H9 (cell line): Measurements from ENCODE around the gene MSI2. TPM values are rescaled to one million over a fixed set of nuclear protein-coding genes. Genes with fewer than 3 reads are reported as not detected.

Source experiments
- DNase-seq: peaks from one replicate; pipeline ENCODE4 v3.0.0-alpha.2; 2017
- H2AFZ ChIP-seq: one replicate; pipeline ENCODE4 v1.6.1; 2013; ENCODE audit warnings: mild to moderate bottlenecking, low read length, control low read depth, moderate library complexity
- H2AK5ac ChIP-seq: 2 replicates; pipeline ENCODE4 v1.6.1; 2013; ENCODE audit warnings: low read length, control low read depth, mixed read lengths; ENCODE audit not compliant: insufficient read length
- H2BK120ac ChIP-seq: one replicate; pipeline ENCODE4 v1.6.1; 2013; ENCODE audit warnings: low read depth, mild to moderate bottlenecking, low read length, control low read depth, inconsistent platforms; ENCODE audit not compliant: poor library complexity, severe bottlenecking
- H2BK12ac ChIP-seq: 2 replicates; pipeline ENCODE4 v1.6.1; 2013; ENCODE audit warnings: low read length, control low read depth, mixed read lengths, low read depth; ENCODE audit not compliant: insufficient read length
- H2BK15ac ChIP-seq: 2 replicates; pipeline ENCODE4 v1.6.1; 2013; ENCODE audit warnings: low read depth, low read length, control low read depth
- H2BK20ac ChIP-seq: one replicate; pipeline ENCODE4 v1.6.1; 2013; ENCODE audit warnings: low read depth, mild to moderate bottlenecking, low read length, control low read depth, inconsistent platforms; ENCODE audit not compliant: poor library complexity, severe bottlenecking
- H2BK5ac ChIP-seq: 2 replicates; pipeline ENCODE4 v1.6.1; 2013; ENCODE audit warnings: low read length, control low read depth, mixed read lengths; ENCODE audit not compliant: insufficient read length
- H3K14ac ChIP-seq: 2 replicates; pipeline ENCODE4 v1.6.1; 2013; ENCODE audit warnings: low read length, control low read depth; ENCODE audit not compliant: insufficient read depth
- H3K18ac ChIP-seq: 2 replicates; pipeline ENCODE4 v1.6.1; 2013; ENCODE audit warnings: low read depth, mild to moderate bottlenecking, mixed read lengths, low read length, control low read depth; ENCODE audit not compliant: insufficient read length
- H3K23ac ChIP-seq: 2 replicates; pipeline ENCODE4 v1.6.1; 2013; ENCODE audit warnings: low read length, control low read depth, mixed read lengths, low read depth; ENCODE audit not compliant: insufficient read length
- H3K23me2 ChIP-seq: 2 replicates; pipeline ENCODE4 v1.6.1; 2013; ENCODE audit warnings: low read depth, mild to moderate bottlenecking, mixed read lengths, low read length, control low read depth; ENCODE audit not compliant: insufficient read length, poor library complexity, severe bottlenecking
- H3K27ac ChIP-seq: 2 replicates; pipeline ENCODE4 v1.5.1; 2013; ENCODE audit warnings: low read length, control low read depth, mixed read lengths, low read depth; ENCODE audit not compliant: insufficient read length
- H3K27me3 ChIP-seq: 2 replicates; pipeline ENCODE4 v1.6.1; 2013; ENCODE audit warnings: low read length, control low read depth, inconsistent platforms; ENCODE audit not compliant: insufficient read depth
- H3K4ac ChIP-seq: 2 replicates; pipeline ENCODE4 v1.6.1; 2013; ENCODE audit warnings: low read depth, mild to moderate bottlenecking, control low read depth, inconsistent platforms, low read length, moderate library complexity
- H3K4me1 ChIP-seq: 2 replicates; pipeline ENCODE4 v1.6.1; 2013; ENCODE audit warnings: low read length, control low read depth, inconsistent platforms; ENCODE audit not compliant: insufficient read depth
- H3K4me2 ChIP-seq: 2 replicates; pipeline ENCODE4 v1.6.1; 2013; ENCODE audit warnings: low read length, control low read depth, mixed read lengths; ENCODE audit not compliant: insufficient read length, insufficient read depth
- H3K56ac ChIP-seq: 2 replicates; pipeline ENCODE4 v1.6.1; 2013; ENCODE audit warnings: low read depth, mild to moderate bottlenecking, mixed read lengths, low read length, control low read depth; ENCODE audit not compliant: insufficient read length
- H3K79me1 ChIP-seq: 2 replicates; pipeline ENCODE4 v1.6.1; 2013; ENCODE audit warnings: low read depth, mild to moderate bottlenecking, moderate library complexity, low read length, control low read depth, inconsistent platforms; ENCODE audit not compliant: insufficient read depth, poor library complexity, severe bottlenecking
- H3K79me2 ChIP-seq: 2 replicates; pipeline ENCODE4 v1.6.1; 2013; ENCODE audit warnings: low read length, control low read depth, inconsistent platforms; ENCODE audit not compliant: insufficient read depth
- H3K9ac ChIP-seq: 2 replicates; pipeline ENCODE4 v1.6.1; 2013; ENCODE audit warnings: low read length, control low read depth, mixed read lengths; ENCODE audit not compliant: insufficient read length; ENCODE audit errors: extremely low read depth
- H3K9me3 ChIP-seq: one replicate; pipeline ENCODE4 v1.6.1; 2013; ENCODE audit warnings: low read depth, low read length, inconsistent platforms; ENCODE audit not compliant: control insufficient read depth
- H3T11ph ChIP-seq: one replicate; pipeline ENCODE4 v1.6.1; 2013; ENCODE audit warnings: mild to moderate bottlenecking, low read length, control low read depth, inconsistent platforms
- H4K20me1 ChIP-seq: one replicate; pipeline ENCODE4 v1.6.1; 2013; ENCODE audit not compliant: control insufficient read depth, insufficient read length, insufficient read depth
- H4K5ac ChIP-seq: 2 replicates; pipeline ENCODE4 v1.6.1; 2013; ENCODE audit warnings: low read depth, mild to moderate bottlenecking, mixed read lengths, low read length, control low read depth; ENCODE audit not compliant: insufficient read length
- H4K8ac ChIP-seq: replicated peaks from 2 replicates; pipeline ENCODE4 v1.6.1; 2013; ENCODE audit warnings: low read length, control low read depth, mixed read lengths, low read depth; ENCODE audit not compliant: insufficient read length
- H4K91ac ChIP-seq: 2 replicates; pipeline ENCODE4 v1.6.1; 2013; ENCODE audit warnings: low read depth, mild to moderate bottlenecking, moderate library complexity, mixed read lengths, low read length, control low read depth; ENCODE audit not compliant: insufficient read length
- H3K27ac Mint-ChIP-seq, 3 experiments: 2 replicates in 2 of 3; 3 replicates in 1 of 3; pipeline ENCODE4 v1.8.0; 2020 to 2021; ENCODE audit warnings: mixed read lengths in 3 of 3, mild to moderate bottlenecking in 1 of 3, moderate library complexity in 1 of 3
- H3K27me3 Mint-ChIP-seq: 2 replicates; pipeline ENCODE4 v1.8.0; 2021; ENCODE audit warnings: low read depth, mild to moderate bottlenecking, moderate library complexity, mixed read lengths
- H3K36me3 Mint-ChIP-seq, 3 experiments: 2 replicates in 2 of 3; 3 replicates in 1 of 3; pipeline ENCODE4 v1.8.0; 2020 to 2021; ENCODE audit warnings: low read depth in 3 of 3, mixed read lengths in 3 of 3; ENCODE audit not compliant: insufficient read depth in 1 of 3
- H3K4me1 Mint-ChIP-seq, 2 experiments: 2 replicates each; pipeline ENCODE4 v1.8.0; 2020; ENCODE audit warnings: mixed read lengths in 2 of 2
- H3K4me3 Mint-ChIP-seq, 2 experiments: 2 replicates in 1 of 2; 3 replicates in 1 of 2; pipeline ENCODE4 v1.8.0; 2020 to 2021; ENCODE audit warnings: mild to moderate bottlenecking in 2 of 2, mixed read lengths in 2 of 2, moderate library complexity in 1 of 2
- H3K9me3 Mint-ChIP-seq, 2 experiments: 2 replicates in 1 of 2; 3 replicates in 1 of 2; pipeline ENCODE4 v1.8.0; 2020; ENCODE audit warnings: mild to moderate bottlenecking in 2 of 2, mixed read lengths in 2 of 2, moderate library complexity in 1 of 2
- CTCF ChIP-seq: fragments of 200-600 bp; sonication (generic); conservative IDR thresholded peaks from 3 replicates; pipeline ENCODE4 v1.8.0; 2021; ENCODE audit warnings: antibody characterized with exemption, mild to moderate bottlenecking
- WGBS: extraction: QIAGEN DNeasy Blood & Tissue Kit; methylation state at CpG from one replicate; pipeline ENCODE4 v1.1.7; 2013; ENCODE audit warnings: missing lambda C conversion rate, low lambda C conversion rate, mixed read lengths; ENCODE audit not compliant: insufficient read length; ENCODE audit errors: extremely low coverage; 5-methylcytosine and 5-hydroxymethylcytosine counted together
- total RNA-seq: library from RNA; stranded (reverse); gene quantifications from 2 replicates; pipeline ENCODE4 v1.2.1, GENCODE V29; 2021

MSI2 gene
- total RNA-seq, 1 experiment from 2014 or later, result 98.5 TPM

- no peak overlapping the region for H3K4ac ChIP-seq
- H2BK5ac ChIP-seq, result no peak overlapping the region
- H3K4me3 Mint-ChIP-seq, result no peak overlapping the region
- H3K23me2 ChIP-seq, result no peaks in the 10 kb centered on the region
- no peak overlapping the region for H2AFZ ChIP-seq
- H3K23ac ChIP-seq, result no peak overlapping the region
- no peak overlapping the region for H3K27ac ChIP-seq
- peak overlapping the region in 1 of 3 experiments; percentile 57; a peak in 1 of 7 replicates for H3K27ac Mint-ChIP-seq
- no peak overlapping the region for H2BK120ac ChIP-seq
- TF ChIP-seq CTCF, result no peak
- peaks cover 2 to 15% (median 9%) of the 10 kb centered on the region in 3 experiments; a peak in 5 of 7 replicates for H3K36me3 Mint-ChIP-seq
- no peaks in the 10 kb centered on the region for H3K9me3 Mint-ChIP-seq
- no peak for DNase-seq
- H3K27me3 ChIP-seq, result no peaks in the 10 kb centered on the region
- no peaks in the 10 kb centered on the region for H3K9me3 ChIP-seq
- no peaks in the 10 kb centered on the region for H3K79me2 ChIP-seq
- no peaks in the 10 kb centered on the region for H3K79me1 ChIP-seq
- H3T11ph ChIP-seq, result no peak overlapping the region
- no peak overlapping the region for H2AK5ac ChIP-seq
- no peak overlapping the region for H4K5ac ChIP-seq
- no peak overlapping the region for H4K8ac ChIP-seq
- no peak overlapping the region for H3K56ac ChIP-seq
- H3K9ac ChIP-seq, result no peak overlapping the region
- no peak overlapping the region; the same call in 1 of the 2 replicates for H3K14ac ChIP-seq
- H3K27me3 Mint-ChIP-seq, result no peaks in the 10 kb centered on the region
- H3K18ac ChIP-seq, result no peak overlapping the region
- peaks cover 2% of the 10 kb centered on the region for H4K20me1 ChIP-seq
- peaks cover 10% of the 10 kb centered on the region for H3K4me1 ChIP-seq
- WGBS, result no CpG with 5 or more reads among the region's 5 CpGs
- no peak overlapping the region for H2BK20ac ChIP-seq
- no peak overlapping the region for H2BK12ac ChIP-seq
- no peak overlapping the region for H2BK15ac ChIP-seq
- H3K4me1 Mint-ChIP-seq, result peaks cover 44 to 48% of the 10 kb centered on the region in 2 experiments
- no peak overlapping the region for H4K91ac ChIP-seq
- H3K4me2 ChIP-seq, result no peak overlapping the region
These were observed 277.5 kb downstream of the MSI2 start for GRCh38 chr17:57533684-57534305.
